ENCODE data around the gene KRTAP19-6.

The KRTAP19-6 gene

Small RNAs within 50 kb of the gene (small RNA-seq; reads per million reads assigned to genes)
- gene AP000567.1 (0 reads per million in 2 experiments), gene KRTAP19-10P (0 reads per million in 2 experiments), gene KRTAP19-11P (0 reads per million in 2 experiments), gene KRTAP19-9P (0 reads per million in 2 experiments), gene KRTAP22-2 (0 reads per million in 2 experiments)

All from SK-N-DZ (cell line).